ENCODE measurements around the gene ITGA3.

Gene ITGA3

DNA sequence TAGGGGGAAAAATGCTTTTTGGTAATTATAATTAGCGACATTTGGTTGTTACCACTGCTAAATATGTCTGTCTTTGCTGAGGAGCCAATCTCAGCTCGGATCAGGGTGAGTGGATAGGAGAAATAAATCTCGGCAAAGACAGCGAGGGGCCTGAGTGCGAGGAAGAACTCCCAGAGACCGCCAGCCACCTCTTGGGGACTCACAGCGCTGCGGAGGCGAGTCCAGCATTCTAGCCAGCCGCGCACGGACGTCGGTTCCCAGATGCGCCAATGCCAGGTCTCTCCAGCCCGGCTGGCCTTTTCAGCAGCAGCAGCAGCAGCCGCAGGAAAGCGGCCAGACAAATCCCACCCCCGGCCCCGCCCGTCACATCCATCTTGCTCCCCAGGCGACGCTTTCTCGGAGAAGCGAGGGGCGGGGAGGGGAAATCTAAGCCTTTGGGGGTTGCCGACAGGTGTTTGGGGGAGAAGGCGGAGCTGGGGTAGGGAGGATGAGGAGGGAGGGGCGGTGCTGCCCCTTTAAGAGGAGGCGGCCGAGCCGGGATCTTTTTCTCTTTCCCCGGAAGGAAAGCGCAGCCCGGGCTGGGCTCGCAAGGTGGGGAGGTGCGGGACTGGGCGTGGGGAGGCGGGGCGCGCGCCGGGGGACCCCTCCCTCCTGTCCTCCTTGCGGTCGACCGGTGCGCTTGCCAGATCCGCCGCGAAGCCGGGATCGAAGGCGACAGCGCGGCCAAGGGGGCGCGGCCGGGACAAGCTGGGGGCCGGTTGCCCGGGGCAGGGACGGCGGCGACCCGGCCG, at the start of gene ITGA3:
ITGA3 (plus strand) TSS at position 685 of the 791 bp plus-strand sequence. CDS start 330 bp downstream, outside the sequence.
- DNase-seq: no peak

DNA sequence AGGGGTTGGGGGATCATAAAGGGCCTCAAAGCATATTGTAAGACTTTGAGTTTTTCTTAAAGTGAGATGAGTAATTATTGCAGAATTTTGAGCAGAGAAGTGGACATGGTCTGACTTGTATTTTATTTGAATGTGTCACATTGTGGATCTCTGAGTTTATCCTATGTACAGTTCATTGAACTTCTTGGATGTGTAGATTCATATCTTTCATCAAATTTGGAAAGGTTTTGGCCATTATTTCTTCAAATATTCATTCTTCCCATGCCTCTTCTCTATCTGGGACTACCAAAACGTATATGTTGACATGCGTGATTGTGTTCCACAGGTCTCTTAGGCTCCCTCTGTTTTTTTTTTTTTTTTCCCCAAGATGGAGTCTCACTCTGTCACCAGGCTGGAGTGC, 46.6 kb upstream of the ITGA3 start:
- DNase-seq: no peak

DNA sequence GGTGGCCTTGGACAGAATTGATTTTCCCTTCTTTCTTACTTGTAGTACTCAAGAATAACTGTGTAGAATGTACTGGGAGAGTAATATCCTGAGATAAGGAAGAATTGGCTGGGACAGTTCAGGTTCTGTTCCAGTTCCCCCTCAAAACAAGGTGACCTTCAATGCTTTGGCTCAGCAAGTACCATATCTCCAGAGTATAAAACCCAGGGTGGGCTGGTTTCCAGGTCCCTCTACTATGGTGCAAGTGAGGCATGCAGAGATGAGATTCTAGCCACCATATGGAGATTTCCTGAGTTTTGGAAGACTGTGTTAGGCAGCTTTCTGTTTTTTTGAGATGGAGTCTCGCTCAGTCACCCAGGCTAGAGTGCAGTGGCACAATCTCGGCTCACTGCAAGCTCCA, 42.8 kb upstream of the ITGA3 start:
- no peak for DNase-seq

- DNase-seq: no peak
Observed at GRCh38 chr17:50014471-50015088, 41.3 kb upstream of the ITGA3 start.

DNA sequence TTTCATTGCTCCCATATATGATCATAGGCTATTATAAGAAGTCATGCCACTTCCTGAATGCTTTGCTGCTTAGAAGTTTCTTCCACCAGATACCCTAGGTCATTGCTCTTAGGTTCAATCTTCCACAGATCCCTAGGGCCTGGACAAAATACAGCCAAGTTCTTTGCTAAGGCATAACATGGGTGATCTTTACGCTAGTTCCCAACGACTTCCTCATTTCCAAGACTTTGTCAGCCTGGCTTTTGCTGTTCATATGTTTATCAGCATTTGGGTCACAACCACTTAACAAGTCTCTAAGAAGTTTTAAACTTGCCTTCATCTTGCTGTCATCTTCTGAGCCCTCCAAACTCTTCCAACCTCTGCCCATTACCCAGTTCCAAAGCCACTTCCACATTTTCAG, 40.8 kb upstream of the ITGA3 start:
- peak; percentile 25 for DNase-seq

DNA sequence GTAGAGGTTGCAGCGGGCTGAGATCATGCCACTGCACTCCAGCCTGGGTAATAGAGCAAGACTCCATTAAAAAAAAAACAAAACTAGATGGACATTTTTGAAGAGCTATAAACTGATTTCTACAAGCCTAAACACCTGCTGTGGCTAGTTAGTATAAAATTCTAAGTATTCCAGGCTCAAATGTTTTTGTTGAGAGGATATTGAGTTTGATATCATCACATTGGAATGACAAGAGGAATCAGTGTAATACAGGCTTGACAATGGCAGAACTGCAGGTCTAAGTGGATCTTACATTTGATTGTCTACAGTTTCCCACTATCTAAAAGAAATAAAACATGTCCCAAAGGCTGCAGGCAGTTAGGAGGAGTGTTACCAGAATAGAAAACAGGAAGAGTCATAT, 37.0 kb upstream of the ITGA3 start:
- no peak for DNase-seq

DNA sequence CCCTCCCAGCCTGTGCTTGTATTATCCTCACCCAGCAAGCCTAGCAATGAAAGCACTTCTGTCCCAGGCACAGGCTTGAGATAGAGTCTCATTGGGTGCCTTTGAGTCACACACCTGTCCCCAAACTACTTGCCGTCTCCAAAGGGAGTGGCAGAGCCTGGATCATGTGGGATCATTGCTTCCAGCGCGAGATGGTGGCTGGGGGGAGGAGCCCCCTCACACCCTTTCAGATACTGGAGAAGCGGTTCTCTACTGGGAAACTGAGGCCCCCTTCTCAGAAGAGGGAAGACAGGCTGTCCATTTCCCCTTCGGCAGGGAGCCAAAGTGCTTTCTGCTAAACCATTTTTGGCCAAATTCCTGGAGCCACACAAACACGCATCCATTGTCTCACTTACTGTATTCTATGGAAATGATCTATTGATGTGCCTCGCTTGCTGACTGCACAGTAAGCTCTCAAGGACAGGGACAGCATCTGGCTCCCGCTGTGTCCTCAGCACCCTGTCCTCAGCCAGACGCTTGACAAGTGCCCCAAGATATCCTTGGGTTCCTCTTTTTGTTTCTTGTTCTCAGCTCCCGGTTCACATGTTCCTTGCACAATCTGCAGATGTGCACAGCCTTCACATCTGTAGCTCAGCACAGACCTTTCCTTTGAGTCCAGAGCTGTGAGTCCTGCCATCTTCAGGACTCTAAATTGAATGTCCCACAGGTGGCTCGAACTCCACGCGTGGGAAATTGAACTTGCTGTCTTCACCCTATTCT, 34.9 kb upstream of the ITGA3 start:
- peak; percentile 37 for DNase-seq

GRCh38 chr17:50021681-50022370, 34.1 kb upstream of the ITGA3 start:
- no peak for DNase-seq

- no peak for DNase-seq
Observed at GRCh38 chr17:50022463-50023130, 33.3 kb upstream of the ITGA3 start.

GRCh38 chr17:50023520-50023919, 32.4 kb upstream of the ITGA3 start:
- DNase-seq: no peak

DNA sequence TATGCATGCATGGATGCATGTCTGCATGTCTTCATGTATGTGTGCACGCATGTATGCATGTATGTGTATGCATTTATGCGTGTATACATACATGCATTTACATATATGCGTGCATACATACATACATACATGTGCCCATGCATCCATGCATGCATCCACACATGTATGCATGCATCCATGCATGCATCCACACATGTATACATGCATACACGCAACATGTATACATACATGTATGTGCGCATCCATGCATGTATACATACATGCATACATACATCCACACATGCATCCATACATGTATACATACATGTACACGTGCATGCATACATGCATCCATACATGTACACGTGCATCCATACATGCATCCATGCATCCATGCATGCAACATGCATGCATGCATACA, 31.1 kb upstream of the ITGA3 start:
- DNase-seq: no peak

GRCh38 chr17:50026046-50026675, 29.7 kb upstream of the ITGA3 start:
- no peak for DNase-seq

- DNase-seq: peak; percentile 78
Observed at GRCh38 chr17:50026837-50027171, 29.1 kb upstream of the ITGA3 start.

- no peak for DNase-seq
Observed at GRCh38 chr17:50027172-50027880, 28.6 kb upstream of the ITGA3 start.

DNA sequence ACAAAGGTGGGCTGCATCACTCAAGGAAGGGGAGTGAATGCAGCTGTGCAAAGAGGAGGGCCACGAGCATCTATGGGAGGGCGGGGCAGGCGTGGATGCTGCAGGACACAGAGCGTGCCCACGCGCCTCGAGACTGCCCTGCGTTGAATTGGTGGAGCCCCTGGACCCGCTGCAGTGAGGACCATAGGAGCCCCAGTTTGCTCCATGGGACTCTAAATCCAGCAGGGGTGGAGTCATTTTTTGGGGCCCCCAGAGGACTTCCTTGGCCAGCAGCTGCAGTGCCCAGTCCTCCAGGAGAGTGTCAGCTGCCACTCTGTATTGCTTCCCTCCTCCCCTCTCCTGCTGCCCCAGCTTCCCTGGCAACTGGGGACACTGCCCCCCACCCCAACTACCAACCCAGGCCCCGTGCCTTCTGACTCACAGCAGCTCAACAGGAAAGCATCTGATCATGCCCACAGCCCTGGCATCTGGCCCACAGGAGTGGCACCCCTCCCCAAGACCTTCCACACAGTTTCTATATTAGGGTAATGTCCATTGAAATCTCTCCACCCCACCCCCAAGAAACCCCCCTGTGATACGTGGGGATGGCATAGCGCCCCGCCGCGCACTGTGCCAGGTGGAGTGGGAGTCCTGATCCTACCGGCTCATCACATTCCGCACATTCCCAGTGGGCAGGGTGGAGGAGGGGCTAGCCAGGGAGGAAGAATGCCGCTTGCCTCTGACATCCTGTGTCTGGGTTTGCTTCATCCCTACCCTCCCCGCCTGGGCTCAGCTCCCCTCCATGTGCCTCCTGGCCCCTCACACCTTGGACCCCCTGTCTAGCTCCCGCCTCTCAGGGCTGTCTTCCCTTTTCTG, 27.8 kb upstream of the ITGA3 start:
- DNase-seq: no peak

- DNase-seq: no peak
Observed at GRCh38 chr17:50028736-50029120, 27.2 kb upstream of the ITGA3 start.

GRCh38 chr17:50029185-50029584, 26.7 kb upstream of the ITGA3 start:
- no peak for DNase-seq

DNA sequence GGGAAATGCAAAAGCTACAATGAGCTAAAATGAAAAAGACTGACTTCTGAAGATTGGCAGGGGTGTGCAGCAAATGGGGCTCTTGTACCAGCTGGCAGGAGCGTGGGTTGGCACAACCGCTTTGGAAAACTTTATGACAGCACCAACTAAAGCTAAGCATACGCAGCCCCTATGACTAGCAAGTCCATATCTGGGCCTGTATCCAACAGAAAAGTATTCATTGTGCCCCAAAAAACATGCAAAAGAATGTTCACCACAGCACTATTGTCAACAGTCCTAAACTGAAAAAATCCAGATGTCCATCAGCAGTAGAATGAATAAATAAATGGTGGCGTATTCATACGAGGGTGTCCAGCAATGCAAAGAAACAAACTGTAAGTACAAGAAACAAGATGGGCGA, 22.6 kb upstream of the ITGA3 start:
- no peak for DNase-seq

- no peak for DNase-seq
Observed at GRCh38 chr17:50034498-50035364, 21.2 kb upstream of the ITGA3 start.

GRCh38 chr17:50035421-50035879, 20.5 kb upstream of the ITGA3 start:
- no peak for DNase-seq
